HepG2 (cell line): Measurements from ENCODE around the gene CLEC18C. TPM values are rescaled to one million over a fixed set of nuclear protein-coding genes. Genes with fewer than 3 reads are reported as not detected.
"Not testable (repeated sequence)": the region's sequence is repeated elsewhere in the genome, so short reads cannot be mapped to it uniquely, and the experiment has no call there.

Experiments used
- ATAC-seq: fragments of 200-7000 bp; cut with Tn5 transposase; 3 replicates; pipeline ENCODE4 v1.9.1; 2020; ENCODE audit warnings: mild to moderate bottlenecking, moderate library complexity
- BruUV-seq: library from RNA; stranded (reverse); fragments of 400-500 nt; replicated peaks from 2 replicates; lab custom pipeline; 2021; lab: Mats Ljungman, UMichigan
- CTCF ChIA-PET: fragments of 300-600 bp; formaldehyde crosslinking; extraction: SDS; loops from one replicate; lab custom pipeline; 2021; ENCODE audit warnings: low total read pairs, inconsistent platforms, low intra/inter-chr PET ratio; lab: Yijun Ruan, JAX
- POLR2A ChIA-PET: fragments of 350-600 bp; sonication (Branson Sonifier 250); formaldehyde crosslinking; loops from one replicate; lab custom pipeline; 2020; ENCODE audit warnings: antibody characterized with exemption, inconsistent platforms; lab: Yijun Ruan, JAX
- DNase-seq: peaks from one replicate; pipeline ENCODE4 v3.0.0-alpha.2; 2015; ENCODE audit warnings: low spot score
- FAIRE-seq: peaks from 3 replicates; lab custom pipeline; 2011; peaks lifted over from hg19 to GRCh38; lab: Jason Lieb, UNC
- H2AFZ ChIP-seq: one replicate; pipeline ENCODE4 v1.6.1; 2011; ENCODE audit warnings: low read length, inconsistent platforms
- H3K27ac ChIP-seq: fragments of 300-600 bp; 3 replicates; pipeline ENCODE4 v1.8.0; 2011; ENCODE audit warnings: mixed run types, mild to moderate bottlenecking, mixed read lengths, low read length, inconsistent platforms; ENCODE audit not compliant: insufficient read depth; ENCODE audit errors: extremely low read length
- H3K27me3 ChIP-seq, 2 experiments: fragments of 200-600 bp in 1 of 2; 2 replicates in 1 of 2; 3 replicates in 1 of 2; pipeline versions ENCODE4 v1.6.0 to v1.8.0; 2011; ENCODE audit warnings: low read length in 2 of 2, mild to moderate bottlenecking in 2 of 2, moderate library complexity in 2 of 2, inconsistent platforms in 1 of 2; ENCODE audit not compliant: insufficient read depth in 2 of 2, control insufficient read depth in 1 of 2
- H3K36me3 ChIP-seq, 2 experiments: fragments of 200-600 bp in 1 of 2; replicated peaks in 1 of 2; 2 replicates in 1 of 2; 3 replicates in 1 of 2; pipeline versions ENCODE4 v1.5.1 to v1.8.0; 2011; ENCODE audit warnings: low read length in 2 of 2, inconsistent platforms in 1 of 2; ENCODE audit not compliant: insufficient read depth in 2 of 2, control insufficient read depth in 1 of 2
- H3K4me1 ChIP-seq: 2 replicates; pipeline ENCODE4 v1.5.1; 2012; ENCODE audit warnings: low read length, inconsistent platforms; ENCODE audit not compliant: insufficient read depth
- H3K4me2 ChIP-seq: 2 replicates; pipeline ENCODE4 v1.6.0; 2011; ENCODE audit warnings: low read depth, low read length, inconsistent platforms
- H3K4me3 ChIP-seq, 3 experiments: fragments of 200-600 bp in 1 of 3; sonication (generic), shearing (Covaris generic) in 1 of 3; replicated peaks in 1 of 3; 2 replicates each; pipeline ENCODE4 v1.5.1; 2011 to 2016; ENCODE audit warnings: low read length in 3 of 3, inconsistent platforms in 2 of 3, low read depth in 2 of 3, mild to moderate bottlenecking in 2 of 3, control low read depth in 1 of 3, mixed read lengths in 1 of 3; ENCODE audit not compliant: insufficient read depth in 1 of 3
- H3K79me2 ChIP-seq: one replicate; pipeline ENCODE4 v1.6.1; 2011; ENCODE audit warnings: low read length, inconsistent platforms; ENCODE audit not compliant: insufficient read depth
- H3K9ac ChIP-seq: 2 replicates; pipeline ENCODE4 v1.6.0; 2011; ENCODE audit warnings: mild to moderate bottlenecking, low read depth, low read length, inconsistent platforms; ENCODE audit not compliant: insufficient read depth
- H3K9me3 ChIP-seq: 2 replicates; pipeline ENCODE4 v1.5.1; 2012; ENCODE audit warnings: mild to moderate bottlenecking, low read length
- H4K20me1 ChIP-seq: 2 replicates; pipeline ENCODE4 v1.6.0; 2011; ENCODE audit warnings: inconsistent platforms, mild to moderate bottlenecking, low read length, moderate library complexity; ENCODE audit not compliant: insufficient read depth
- GABPB1 ChIP-seq: IDR thresholded peaks from 2 replicates; pipeline ENCODE4 v1.6.1; 2016; ENCODE audit warnings: mild to moderate bottlenecking, missing genetic modification reagents, moderate library complexity, missing compliant biosample characterization
- PHF8 ChIP-seq: sonication (generic); formaldehyde crosslinking; IDR thresholded peaks from 2 replicates; pipeline ENCODE4 v1.5.0; 2020; ENCODE audit warnings: missing genetic modification reagents
- RBFOX2 ChIP-seq: fragments of 200-400 bp; formaldehyde crosslinking; IDR thresholded peaks from 2 replicates; pipeline ENCODE4 v1.6.1; 2017; ENCODE audit warnings: low read depth, mild to moderate bottlenecking, low read length
- SAP130 ChIP-seq: IDR thresholded peaks from 2 replicates; pipeline ENCODE4 v1.6.1; 2016; ENCODE audit warnings: low read depth
- ZFY ChIP-seq: sonication (generic); formaldehyde crosslinking; IDR thresholded peaks from 2 replicates; pipeline ENCODE4 v1.4.0; 2020; ENCODE audit warnings: missing genetic modification reagents
- WGBS: methylation state at CpG from one replicate; pipeline ENCODE4 v1.1.6; 2017; ENCODE audit warnings: low lambda C conversion rate; 5-methylcytosine and 5-hydroxymethylcytosine counted together
- in situ Hi-C: cut with HindIII; loops from 2 replicates; pipeline ENCODE4 v1.10.0; 2017; ENCODE audit warnings: low pct_unique_long_range_greater_than_20kb; ENCODE audit not compliant: extremely low pct_ligation_motif_present
- intact Hi-C: fragments of 100-400 bp; cut with micrococcal nuclease; formaldehyde crosslinking; loops from one replicate; pipeline ENCODE4 v1.10.0; 2022; ENCODE audit not compliant: unreplicated experiment
- polyA plus RNA-seq, 8 experiments: library from polyadenylated mRNA; depleted of rRNA in 3 of 8; stranded (reverse) in 7 of 8; unstranded in 1 of 8; fragments of >200 nt; fragmentation: Illumina TruSeq in 4 of 8; extraction: Trizol in 4 of 8; gene quantifications; 2 replicates each; pipeline versions ENCODE4 v1.2.1 to v1.2.3, GENCODE V29; 2011 to 2016; ENCODE audit warnings: low read depth in 4 of 8, missing spikeins in 1 of 8, mixed read lengths in 1 of 8; ENCODE audit not compliant: insufficient read depth in 1 of 8
- total RNA-seq, 5 experiments: library from RNA; depleted of rRNA; stranded (reverse); fragments of >200 nt; fragmentation: Illumina TruSeq; extraction: Trizol; gene quantifications; 2 replicates each; pipeline ENCODE4 v1.2.3, GENCODE V29; 2016; ENCODE audit warnings: low read depth in 1 of 5
- TF ChIP-seq, protein P1 (sequence below): sonication (generic); formaldehyde crosslinking; IDR thresholded peaks from 2 replicates; pipeline ENCODE4 v1.5.1; 2020; ENCODE audit warnings: mild to moderate bottlenecking, missing genetic modification reagents, moderate library complexity
- TF ChIP-seq, protein P2 (sequence below): sonication (generic); formaldehyde crosslinking; IDR thresholded peaks from 2 replicates; pipeline ENCODE4 v1.4.0; 2020; ENCODE audit warnings: missing genetic modification reagents

The CLEC18C gene
- total and polyA plus RNA-seq, 2 of the 13 experiments (the other 11 are each of a cell fraction or from before 2014, with no cell fraction given), result 0.15 to 0.29 TPM

DNA sequence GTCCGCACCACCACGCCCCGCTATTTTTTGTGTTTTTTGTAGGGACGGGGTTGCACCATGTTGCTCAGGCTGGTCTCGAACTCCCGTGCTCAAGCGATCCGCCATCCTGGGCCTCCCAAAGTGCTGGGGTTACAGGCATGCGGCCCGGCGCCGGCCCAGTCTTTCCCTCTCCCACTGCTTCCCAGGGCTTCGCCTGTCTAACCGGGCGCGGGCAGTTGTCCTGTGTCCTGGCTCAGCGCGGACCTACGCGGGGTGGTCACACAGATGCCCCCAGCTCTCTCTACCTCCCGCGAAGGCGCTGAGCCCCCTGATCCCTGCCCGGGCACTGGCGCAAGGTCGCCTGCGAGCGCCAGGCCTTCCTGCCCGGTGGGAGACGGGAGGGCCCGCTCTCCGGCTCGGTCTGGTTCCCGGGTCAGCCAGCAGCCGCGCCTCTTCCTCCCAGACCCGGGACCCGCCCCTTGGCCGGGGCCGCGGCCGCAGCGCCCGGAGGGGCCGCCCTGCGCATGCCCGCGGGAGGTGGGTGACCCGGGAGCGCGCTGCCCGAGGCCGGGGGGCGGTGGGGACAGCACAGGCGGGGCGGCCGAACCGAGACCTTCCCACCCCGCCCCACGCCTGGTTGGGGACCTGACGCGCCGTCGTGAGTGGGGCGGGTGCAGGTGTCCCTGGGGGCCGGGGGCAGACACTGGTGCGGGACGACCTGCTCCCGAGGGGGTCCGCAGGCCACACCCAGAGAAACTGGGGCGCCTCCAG is 14.4 kb downstream of the CLEC18C start:
- H3K4me1 ChIP-seq, H3K27ac ChIP-seq, POLR2A ChIA-PET, H3K79me2 ChIP-seq, intact Hi-C loops, H3K9ac ChIP-seq, H3K4me2 ChIP-seq, in situ Hi-C loops, CTCF ChIA-PET, H3K27me3 ChIP-seq, BruUV-seq, H3K9me3 ChIP-seq, H2AFZ ChIP-seq, DNase-seq, H4K20me1 ChIP-seq, FAIRE-seq, H3K36me3 ChIP-seq: not testable (repeated sequence)
- 76% methylated on average over 4 of the region's 71 CpGs for WGBS
- TF ChIP-seq, protein P1, sequence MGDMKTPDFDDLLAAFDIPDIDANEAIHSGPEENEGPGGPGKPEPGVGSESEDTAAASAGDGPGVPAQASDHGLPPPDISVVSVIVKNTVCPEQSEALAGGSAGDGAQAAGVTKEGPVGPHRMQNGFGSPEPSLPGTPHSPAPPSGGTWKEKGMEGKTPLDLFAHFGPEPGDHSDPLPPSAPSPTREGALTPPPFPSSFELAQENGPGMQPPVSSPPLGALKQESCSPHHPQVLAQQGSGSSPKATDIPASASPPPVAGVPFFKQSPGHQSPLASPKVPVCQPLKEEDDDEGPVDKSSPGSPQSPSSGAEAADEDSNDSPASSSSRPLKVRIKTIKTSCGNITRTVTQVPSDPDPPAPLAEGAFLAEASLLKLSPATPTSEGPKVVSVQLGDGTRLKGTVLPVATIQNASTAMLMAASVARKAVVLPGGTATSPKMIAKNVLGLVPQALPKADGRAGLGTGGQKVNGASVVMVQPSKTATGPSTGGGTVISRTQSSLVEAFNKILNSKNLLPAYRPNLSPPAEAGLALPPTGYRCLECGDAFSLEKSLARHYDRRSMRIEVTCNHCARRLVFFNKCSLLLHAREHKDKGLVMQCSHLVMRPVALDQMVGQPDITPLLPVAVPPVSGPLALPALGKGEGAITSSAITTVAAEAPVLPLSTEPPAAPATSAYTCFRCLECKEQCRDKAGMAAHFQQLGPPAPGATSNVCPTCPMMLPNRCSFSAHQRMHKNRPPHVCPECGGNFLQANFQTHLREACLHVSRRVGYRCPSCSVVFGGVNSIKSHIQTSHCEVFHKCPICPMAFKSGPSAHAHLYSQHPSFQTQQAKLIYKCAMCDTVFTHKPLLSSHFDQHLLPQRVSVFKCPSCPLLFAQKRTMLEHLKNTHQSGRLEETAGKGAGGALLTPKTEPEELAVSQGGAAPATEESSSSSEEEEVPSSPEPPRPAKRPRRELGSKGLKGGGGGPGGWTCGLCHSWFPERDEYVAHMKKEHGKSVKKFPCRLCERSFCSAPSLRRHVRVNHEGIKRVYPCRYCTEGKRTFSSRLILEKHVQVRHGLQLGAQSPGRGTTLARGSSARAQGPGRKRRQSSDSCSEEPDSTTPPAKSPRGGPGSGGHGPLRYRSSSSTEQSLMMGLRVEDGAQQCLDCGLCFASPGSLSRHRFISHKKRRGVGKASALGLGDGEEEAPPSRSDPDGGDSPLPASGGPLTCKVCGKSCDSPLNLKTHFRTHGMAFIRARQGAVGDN (CRISPR knock-in tag), result peak; percentile 25; the same call in 1 of the 2 replicates
- TF ChIP-seq, protein P2, sequence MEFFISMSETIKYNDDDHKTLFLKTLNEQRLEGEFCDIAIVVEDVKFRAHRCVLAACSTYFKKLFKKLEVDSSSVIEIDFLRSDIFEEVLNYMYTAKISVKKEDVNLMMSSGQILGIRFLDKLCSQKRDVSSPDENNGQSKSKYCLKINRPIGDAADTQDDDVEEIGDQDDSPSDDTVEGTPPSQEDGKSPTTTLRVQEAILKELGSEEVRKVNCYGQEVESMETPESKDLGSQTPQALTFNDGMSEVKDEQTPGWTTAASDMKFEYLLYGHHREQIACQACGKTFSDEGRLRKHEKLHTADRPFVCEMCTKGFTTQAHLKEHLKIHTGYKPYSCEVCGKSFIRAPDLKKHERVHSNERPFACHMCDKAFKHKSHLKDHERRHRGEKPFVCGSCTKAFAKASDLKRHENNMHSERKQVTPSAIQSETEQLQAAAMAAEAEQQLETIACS (CRISPR knock-in tag), result peak; percentile 68; the same call in 1 of the 2 replicates
- TF ChIP-seq RBFOX2, result 0 out of 2 replicates have a peak, but pooled peaks have one; percentile 38
- TF ChIP-seq GABPB1, result peak; percentile 37; the same call in 1 of the 2 replicates
- peak; percentile 36; the same call in 1 of the 2 replicates for TF ChIP-seq SAP130 (CRISPR knock-in tag)
- peak; percentile 44; the same call in 1 of the 2 replicates for TF ChIP-seq PHF8 (CRISPR knock-in tag)
- TF ChIP-seq ZFY (CRISPR knock-in tag), result peak; percentile 68; the same call in 1 of the 2 replicates
- peak; percentile 80 for ATAC-seq
- peak overlapping the region in 1 of 3 experiments; percentile 31; a peak in 3 of 6 replicates for H3K4me3 ChIP-seq
